HG02852 (cell line): ENCODE data around the gene EYS.

Experiments used
- ATAC-seq: cut with Tn5 transposase; IDR thresholded peaks from one replicate; pipeline ENCODE4 v1.9.1; 2021; ENCODE audit warnings: mild to moderate bottlenecking, moderate library complexity; ENCODE audit not compliant: unreplicated experiment

EYS gene

GRCh38 chr6:65253041-65253440 lies 454.0 kb downstream of the EYS start:
- no peak for ATAC-seq

- ATAC-seq: no peak
These were observed 458.9 kb downstream of the EYS start for GRCh38 chr6:65248101-65248610.

- ATAC-seq: no peak
These were observed 475.4 kb downstream of the EYS start for GRCh38 chr6:65231616-65232015.

GRCh38 chr6:65229825-65230224 lies 477.2 kb downstream of the EYS start:
- ATAC-seq: no peak

GRCh38 chr6:65221153-65221552 lies 485.9 kb downstream of the EYS start:
- no peak for ATAC-seq

GRCh38 chr6:65202738-65203137 lies 504.3 kb downstream of the EYS start:
- ATAC-seq: no peak

GRCh38 chr6:65199683-65200082 lies 507.3 kb downstream of the EYS start:
- ATAC-seq: no peak

- no peak for ATAC-seq
These were observed 507.9 kb downstream of the EYS start for GRCh38 chr6:65199121-65199520.

GRCh38 chr6:65191471-65191870 lies 515.6 kb downstream of the EYS start:
- ATAC-seq: no peak

GRCh38 chr6:65189236-65189881 lies 517.7 kb downstream of the EYS start:
- ATAC-seq: no peak

GRCh38 chr6:65186826-65187225 lies 520.2 kb downstream of the EYS start:
- ATAC-seq: no peak

GRCh38 chr6:65182681-65183080 lies 524.3 kb downstream of the EYS start:
- ATAC-seq: no peak

- no peak for ATAC-seq
These were observed 536.8 kb downstream of the EYS start for GRCh38 chr6:65170273-65170672.

- no peak for ATAC-seq
These were observed 545.4 kb downstream of the EYS start for GRCh38 chr6:65161661-65162060.

GRCh38 chr6:65157025-65157424 lies 550.0 kb downstream of the EYS start:
- no peak for ATAC-seq

- no peak for ATAC-seq
These were observed 551.9 kb downstream of the EYS start for GRCh38 chr6:65155083-65155482.

- ATAC-seq: no peak
These were observed 557.2 kb downstream of the EYS start for GRCh38 chr6:65149841-65150240.

- no peak for ATAC-seq
These were observed 558.2 kb downstream of the EYS start for GRCh38 chr6:65148839-65149238.

GRCh38 chr6:65135567-65135966 lies 571.5 kb downstream of the EYS start:
- ATAC-seq: no peak

- no peak for ATAC-seq
These were observed 580.4 kb downstream of the EYS start for GRCh38 chr6:65126667-65127066.

GRCh38 chr6:65123521-65123920 lies 583.5 kb downstream of the EYS start:
- no peak for ATAC-seq

GRCh38 chr6:65117817-65118409 lies 589.1 kb downstream of the EYS start:
- ATAC-seq: no peak

- no peak for ATAC-seq
These were observed 590.7 kb downstream of the EYS start for GRCh38 chr6:65116326-65116725.
